Muscle of leg (tissue), 11 donors: ENCODE data around the gene GCGR. TPM values are rescaled to one million over a fixed set of nuclear protein-coding genes. Genes with fewer than 3 reads are reported as not detected.

ENCODE experiments used
- DNase-seq: peaks from one replicate; pipeline ENCODE4 v3.0.0; 2013
- H3K27ac ChIP-seq: one replicate; pipeline ENCODE4 v1.5.1; 2013; ENCODE audit warnings: mild to moderate bottlenecking, low read length, control low read depth
- H3K27me3 ChIP-seq: one replicate; pipeline ENCODE4 v1.6.1; 2013; ENCODE audit warnings: low read length; ENCODE audit not compliant: control insufficient read depth, insufficient read depth
- H3K36me3 ChIP-seq: one replicate; pipeline ENCODE4 v1.6.1; 2013; ENCODE audit warnings: low read length; ENCODE audit not compliant: control insufficient read depth, insufficient read depth
- H3K4me1 ChIP-seq: one replicate; pipeline ENCODE4 v1.6.1; 2013; ENCODE audit warnings: low read length; ENCODE audit not compliant: control insufficient read depth, insufficient read depth
- H3K4me3 ChIP-seq: one replicate; pipeline ENCODE4 v1.5.1; 2013; ENCODE audit warnings: low read length, control low read depth
- H3K9me3 ChIP-seq: replicated peaks from 2 replicates; pipeline ENCODE4 v1.6.1; 2013; ENCODE audit warnings: low read depth, low read length; ENCODE audit not compliant: control insufficient read depth
- WGBS: methylation state at CpG from one replicate; pipeline ENCODE4 v1.1.5; 2013; ENCODE audit warnings: missing lambda C conversion rate; ENCODE audit not compliant: insufficient coverage; 5-methylcytosine and 5-hydroxymethylcytosine counted together
- polyA plus RNA-seq, 8 donors: library from polyadenylated mRNA; unstranded; fragments of 120-200 nt; gene quantifications; one replicate each; pipeline versions ENCODE4 v1.2.1 to v1.2.3, GENCODE V29; 2013; ENCODE audit warnings: inconsistent platforms in 1 of 8, low replicate concordance in 1 of 8; ENCODE audit not compliant: insufficient read length in 8 of 8, insufficient read depth in 1 of 8
- total RNA-seq: library from RNA; stranded (reverse); fragments of 120-200 nt; gene quantifications from one replicate; pipeline ENCODE4 v1.2.4, GENCODE V29; 2013

The GCGR gene
- total and polyA plus RNA-seq, 9 donors: 0.10 to 0.21 (median 0.18) TPM; not detected in 5

- Histone ChIP-seq H3K27me3 (no peaks in the 10 kb centered on the region), H3K4me3 (no peak overlapping the region), H3K27ac (no peak overlapping the region), H3K9me3 (no peaks in the 10 kb centered on the region), H3K36me3 (peaks cover 48% of the 10 kb centered on the region), H3K4me1 (peaks cover 15% of the 10 kb centered on the region)
- DNase-seq: no peak
- 78% methylated on average over 15 of the region's 15 CpGs for WGBS
These were observed 37.9 kb downstream of the GCGR start for GRCh38 chr17:81841866-81842265.

- Histone ChIP-seq H3K4me1 (peaks cover 15% of the 10 kb centered on the region), H3K9me3 (no peaks in the 10 kb centered on the region), H3K36me3 (peaks cover 53% of the 10 kb centered on the region), H3K27ac (no peak overlapping the region), H3K27me3 (no peaks in the 10 kb centered on the region), H3K4me3 (no peak overlapping the region)
- 89% methylated on average over 9 of the region's 11 CpGs for WGBS
- DNase-seq: no peak
These were observed 38.4 kb downstream of the GCGR start for GRCh38 chr17:81842378-81842724.

GRCh38 chr17:81842725-81843504 lies 39.0 kb downstream of the GCGR start:
- no peaks in the 10 kb centered on the region for H3K27me3 ChIP-seq
- no peak overlapping the region for H3K27ac ChIP-seq
- no peak for DNase-seq
- WGBS: 71% methylated on average over 15 of the region's 21 CpGs
- H3K4me1 ChIP-seq: peaks cover 15% of the 10 kb centered on the region
- H3K9me3 ChIP-seq: no peaks in the 10 kb centered on the region
- H3K36me3 ChIP-seq: peaks cover 57% of the 10 kb centered on the region
- no peak overlapping the region for H3K4me3 ChIP-seq

- H3K9me3 ChIP-seq: no peaks in the 10 kb centered on the region
- no peak for DNase-seq
- no peak overlapping the region for H3K4me3 ChIP-seq
- no peaks in the 10 kb centered on the region for H3K27me3 ChIP-seq
- H3K27ac ChIP-seq: no peak overlapping the region
- 75% methylated on average over 26 of the region's 30 CpGs for WGBS
- H3K36me3 ChIP-seq: peaks cover 60% of the 10 kb centered on the region
- H3K4me1 ChIP-seq: peaks cover 15% of the 10 kb centered on the region
These were observed 39.9 kb downstream of the GCGR start for GRCh38 chr17:81843713-81844326.

- H3K36me3 ChIP-seq: peaks cover 65% of the 10 kb centered on the region
- WGBS: 89% methylated on average over 13 of the region's 14 CpGs
- no peak overlapping the region for H3K27ac ChIP-seq
These were observed 40.4 kb downstream of the GCGR start for GRCh38 chr17:81844327-81844851.

GRCh38 chr17:81844887-81845286 lies 40.9 kb downstream of the GCGR start:
- H3K27me3 ChIP-seq: no peaks in the 10 kb centered on the region
- no peak overlapping the region for H3K27ac ChIP-seq
- no peak for DNase-seq
- 74% methylated on average over 10 of the region's 13 CpGs for WGBS
- peaks cover 15% of the 10 kb centered on the region for H3K4me1 ChIP-seq
- H3K36me3 ChIP-seq: peaks cover 68% of the 10 kb centered on the region
- H3K9me3 ChIP-seq: no peaks in the 10 kb centered on the region
- no peak overlapping the region for H3K4me3 ChIP-seq

More at GRCh38 chr17:81844327-81844851, 40.4 kb downstream of the GCGR start:
- H3K4me3 ChIP-seq: no peak overlapping the region
- no peaks in the 10 kb centered on the region for H3K9me3 ChIP-seq
- DNase-seq: no peak
- H3K4me1 ChIP-seq: peaks cover 15% of the 10 kb centered on the region
- no peaks in the 10 kb centered on the region for H3K27me3 ChIP-seq

GRCh38 chr17:81845361-81845760 lies 41.4 kb downstream of the GCGR start:
- Histone ChIP-seq H3K4me1 (peaks cover 14% of the 10 kb centered on the region), H3K36me3 (peaks cover 71% of the 10 kb centered on the region), H3K4me3 (no peak overlapping the region), H3K9me3 (no peaks in the 10 kb centered on the region), H3K27ac (no peak overlapping the region), H3K27me3 (no peaks in the 10 kb centered on the region)
- WGBS: 97% methylated on average over 11 of the region's 13 CpGs
- no peak for DNase-seq

GRCh38 chr17:81845881-81846742 lies 42.2 kb downstream of the GCGR start:
- peaks cover 77% of the 10 kb centered on the region for H3K36me3 ChIP-seq
- no peak overlapping the region for H3K4me3 ChIP-seq
- 90% methylated on average over 36 of the region's 38 CpGs for WGBS
- no peaks in the 10 kb centered on the region for H3K27me3 ChIP-seq
- peaks cover 6% of the 10 kb centered on the region for H3K4me1 ChIP-seq
- H3K27ac ChIP-seq: no peak overlapping the region
- no peaks in the 10 kb centered on the region for H3K9me3 ChIP-seq
- no peak for DNase-seq

GRCh38 chr17:81846743-81847689 lies 43.1 kb downstream of the GCGR start:
- H3K36me3 ChIP-seq: peaks cover 82% of the 10 kb centered on the region
- H3K27me3 ChIP-seq: no peaks in the 10 kb centered on the region
- WGBS: 89% methylated on average over 18 of the region's 24 CpGs
- H3K27ac ChIP-seq: no peak overlapping the region
- no peaks in the 10 kb centered on the region for H3K4me1 ChIP-seq
- no peaks in the 10 kb centered on the region for H3K9me3 ChIP-seq
- DNase-seq: no peak
- no peak overlapping the region for H3K4me3 ChIP-seq
